ENCODE measurements around the gene VWC2L.

DNA sequence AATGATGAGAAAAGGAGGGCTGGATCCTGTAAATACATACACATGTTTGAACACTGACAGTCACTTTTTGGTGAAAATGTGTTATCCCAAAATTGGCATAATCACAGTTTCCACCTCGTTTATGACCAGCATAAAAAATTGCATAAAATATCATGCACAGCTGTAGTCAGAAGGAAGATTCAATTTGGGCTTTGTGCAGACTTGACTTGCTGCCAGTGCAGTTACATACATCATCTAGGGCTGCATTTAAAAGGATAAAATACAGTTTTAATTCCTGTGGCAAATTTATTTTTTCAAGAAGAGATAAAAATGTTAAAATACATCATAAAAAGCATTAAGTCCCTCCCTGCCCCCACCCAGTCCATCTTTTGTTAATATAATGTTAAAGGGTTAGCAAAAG lies 103.8 kb downstream of the VWC2L start:
- TF ChIP-seq POLR2A (IDR thresholded peaks at IDR 0.05) (no peak), POLR2AphosphoS5 (IDR thresholded peaks at IDR 0.05) (no peak)
- TF ChIP-seq, protein P1, sequence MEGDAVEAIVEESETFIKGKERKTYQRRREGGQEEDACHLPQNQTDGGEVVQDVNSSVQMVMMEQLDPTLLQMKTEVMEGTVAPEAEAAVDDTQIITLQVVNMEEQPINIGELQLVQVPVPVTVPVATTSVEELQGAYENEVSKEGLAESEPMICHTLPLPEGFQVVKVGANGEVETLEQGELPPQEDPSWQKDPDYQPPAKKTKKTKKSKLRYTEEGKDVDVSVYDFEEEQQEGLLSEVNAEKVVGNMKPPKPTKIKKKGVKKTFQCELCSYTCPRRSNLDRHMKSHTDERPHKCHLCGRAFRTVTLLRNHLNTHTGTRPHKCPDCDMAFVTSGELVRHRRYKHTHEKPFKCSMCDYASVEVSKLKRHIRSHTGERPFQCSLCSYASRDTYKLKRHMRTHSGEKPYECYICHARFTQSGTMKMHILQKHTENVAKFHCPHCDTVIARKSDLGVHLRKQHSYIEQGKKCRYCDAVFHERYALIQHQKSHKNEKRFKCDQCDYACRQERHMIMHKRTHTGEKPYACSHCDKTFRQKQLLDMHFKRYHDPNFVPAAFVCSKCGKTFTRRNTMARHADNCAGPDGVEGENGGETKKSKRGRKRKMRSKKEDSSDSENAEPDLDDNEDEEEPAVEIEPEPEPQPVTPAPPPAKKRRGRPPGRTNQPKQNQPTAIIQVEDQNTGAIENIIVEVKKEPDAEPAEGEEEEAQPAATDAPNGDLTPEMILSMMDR (IDR thresholded peaks at IDR 0.05): no peak

Measured in prostate gland (tissue), 2 donors.